Retinal pigment epithelial cell (primary cell): ENCODE data around the gene CNTN4.

Experiments
- DNase-seq: peaks from one replicate; pipeline ENCODE4 v3.0.0-alpha.2; 2010; ENCODE audit warnings: low read depth
- H3K4me3 ChIP-seq: 2 replicates; pipeline ENCODE4 v1.5.1; 2011; ENCODE audit warnings: mild to moderate bottlenecking, low read length, control low read depth, moderate library complexity
- CTCF ChIP-seq: conservative IDR thresholded peaks from 2 replicates; pipeline ENCODE4 v1.5.1; 2011; ENCODE audit warnings: low read depth, low read length, control low read depth, inconsistent platforms

CNTN4 gene

GRCh38 chr3:3080309-3080708, 981.6 kb downstream of the CNTN4 start:
- no peak for TF ChIP-seq CTCF

GRCh38 chr3:3081381-3082233, 982.9 kb downstream of the CNTN4 start:
- H3K4me3 ChIP-seq: no peak overlapping the region
- TF ChIP-seq CTCF: no peak
- no peak for DNase-seq

More at GRCh38 chr3:3080309-3080708, 981.6 kb downstream of the CNTN4 start:
- no peak for DNase-seq
- H3K4me3 ChIP-seq: no peak overlapping the region

- H3K4me3 ChIP-seq: no peak overlapping the region
- DNase-seq: no peak
- no peak for TF ChIP-seq CTCF
These were observed 983.7 kb downstream of the CNTN4 start for GRCh38 chr3:3082234-3082924.

- H3K4me3 ChIP-seq: no peak overlapping the region
- TF ChIP-seq CTCF: no peak
These were observed 986.2 kb downstream of the CNTN4 start for GRCh38 chr3:3084890-3085289.

GRCh38 chr3:3085782-3086181, 987.1 kb downstream of the CNTN4 start:
- no peak overlapping the region for H3K4me3 ChIP-seq
- DNase-seq: no peak

More at GRCh38 chr3:3084890-3085289, 986.2 kb downstream of the CNTN4 start:
- DNase-seq: no peak

GRCh38 chr3:3086239-3086638, 987.6 kb downstream of the CNTN4 start:
- no peak for TF ChIP-seq CTCF
- no peak overlapping the region for H3K4me3 ChIP-seq
- no peak for DNase-seq

More at GRCh38 chr3:3085782-3086181, 987.1 kb downstream of the CNTN4 start:
- TF ChIP-seq CTCF: no peak
